ENCODE results near the gene CACNA2D1. TPM values are rescaled to one million over a fixed set of nuclear protein-coding genes. Genes with fewer than 3 reads are reported as not detected.

Gene CACNA2D1
- total RNA-seq, 1 experiment from 2014 or later: 0.27 TPM

- ChIA-PET CTCF (no interaction called here), RAD21 (ENCODE audit: low non-redundant PET in 1 of 2, low total read pairs in 2 of 2, uncharacterized antibody in 2 of 2, unreplicated experiment in 2 of 2) (no interaction called here), POLR2A (no interaction called here)
- no peaks in the 10 kb centered on the region for H3K9me2 ChIP-seq (ENCODE audit: insufficient read depth)
- BruUV-seq (replicated peaks): no TSS peak
- no peaks in the 10 kb centered on the region for H3K79me2 ChIP-seq (ENCODE audit: insufficient read depth, low read length)
- H3K36me3 ChIP-seq (ENCODE audit: control insufficient read depth in 1 of 2, insufficient read depth in 2 of 2, low read length in 2 of 2): no peaks in the 10 kb centered on the region
- H3K27ac ChIP-seq (ENCODE audit: low read depth, low read length): no peak overlapping the region
- H2AFZ ChIP-seq (ENCODE audit: low read depth, low read length, poor library complexity, severe bottlenecking): no peak overlapping the region
- no peak for DNase-seq (ENCODE audit: low read depth, low spot score)
- H3K9ac ChIP-seq (ENCODE audit: low read length): no peak overlapping the region
- H4K20me1 ChIP-seq (ENCODE audit: insufficient read depth): no peaks in the 10 kb centered on the region
- no peaks in the 10 kb centered on the region for H3K27me3 ChIP-seq (ENCODE audit: insufficient read depth, low read length)
- H3K9me3 ChIP-seq (ENCODE audit: control insufficient read depth in 1 of 2, insufficient read depth in 1 of 2, low read depth in 1 of 2, low read length in 2 of 2): no peaks in the 10 kb centered on the region
- ATAC-seq: no peak
- no peak overlapping the region for H3K4me3 ChIP-seq (replicated peaks in 1 of 2; ENCODE audit: low read depth in 1 of 2, low read length in 2 of 2)
- intact Hi-C loops (cut with micrococcal nuclease): no loop called here
- H3K4me1 ChIP-seq (ENCODE audit: control insufficient read depth in 1 of 2, insufficient read depth in 2 of 2, low read length in 2 of 2): no peaks in the 10 kb centered on the region
- H3K4me2 ChIP-seq (ENCODE audit: low read length): no peak overlapping the region
- TF ChIP-seq YY1 (IDR thresholded peaks at IDR 0.05; ENCODE audit: extremely low read depth, insufficient replicate concordance, low read depth, low read length) (no peak), EGR1 (IDR thresholded peaks at IDR 0.05; ENCODE audit: low read depth) (no peak), SP1 (IDR thresholded peaks at IDR 0.05; ENCODE audit: low read depth) (no peak), ATF3 (IDR thresholded peaks at IDR 0.05) (no peak), TCF7L2 (IDR thresholded peaks at IDR 0.05; ENCODE audit: borderline replicate concordance, extremely low read depth, insufficient read depth, insufficient read length) (no peak), SRF (IDR thresholded peaks at IDR 0.05; ENCODE audit: low read depth) (no peak), ELF1 (IDR thresholded peaks at IDR 0.05; ENCODE audit: borderline replicate concordance, low read depth) (no peak), MAX (IDR thresholded peaks at IDR 0.05) (no peak), FOSL1 (IDR thresholded peaks at IDR 0.05; ENCODE audit: low read depth) (no peak)
Observed at GRCh38 chr7:82430500-82431465, 12.8 kb downstream of the CACNA2D1 start.

- Histone ChIP-seq H3K9me2 (ENCODE audit: insufficient read depth) (no peaks in the 10 kb centered on the region), H3K27me3 (ENCODE audit: insufficient read depth, low read length) (no peaks in the 10 kb centered on the region), H3K9ac (ENCODE audit: low read length) (no peak overlapping the region), H2AFZ (ENCODE audit: low read depth, low read length, poor library complexity, severe bottlenecking) (no peak overlapping the region), H3K9me3 (ENCODE audit: control insufficient read depth in 1 of 2, insufficient read depth in 1 of 2, low read depth in 1 of 2, low read length in 2 of 2) (no peaks in the 10 kb centered on the region), H3K4me1 (ENCODE audit: control insufficient read depth in 1 of 2, insufficient read depth in 2 of 2, low read length in 2 of 2) (no peaks in the 10 kb centered on the region), H4K20me1 (ENCODE audit: insufficient read depth) (no peaks in the 10 kb centered on the region), H3K79me2 (ENCODE audit: insufficient read depth, low read length) (no peaks in the 10 kb centered on the region), H3K27ac (ENCODE audit: low read depth, low read length) (no peak overlapping the region), H3K36me3 (ENCODE audit: control insufficient read depth in 1 of 2, insufficient read depth in 2 of 2, low read length in 2 of 2) (no peaks in the 10 kb centered on the region), H3K4me2 (ENCODE audit: low read length) (no peak overlapping the region), H3K4me3 (replicated peaks in 1 of 2; ENCODE audit: low read depth in 1 of 2, low read length in 2 of 2) (no peak overlapping the region)
- ChIA-PET CTCF (no interaction called here), POLR2A (no interaction called here), RAD21 (ENCODE audit: low non-redundant PET in 1 of 2, low total read pairs in 2 of 2, uncharacterized antibody in 2 of 2, unreplicated experiment in 2 of 2) (no interaction called here)
- DNase-seq (ENCODE audit: low read depth, low spot score) (no peak), ATAC-seq (no peak)
- intact Hi-C loops (cut with micrococcal nuclease): no loop called here
- no TSS peak for BruUV-seq (replicated peaks)
- TF ChIP-seq ZBTB33 (IDR thresholded peaks at IDR 0.05; ENCODE audit: extremely low read depth, insufficient replicate concordance, low read length) (no peak), FOSL1 (IDR thresholded peaks at IDR 0.05; ENCODE audit: low read depth) (no peak), ZNF274 (IDR thresholded peaks at IDR 0.05; ENCODE audit: low read depth, low read length) (no peak), ELF1 (IDR thresholded peaks at IDR 0.05; ENCODE audit: borderline replicate concordance, low read depth) (no peak), POLR2AphosphoS5 (IDR thresholded peaks at IDR 0.05; ENCODE audit: low read depth, low read length) (no peak), CEBPB (IDR thresholded peaks at IDR 0.05; ENCODE audit: low read depth) (no peak), JUND (IDR thresholded peaks at IDR 0.05) (no peak), MAX (IDR thresholded peaks at IDR 0.05) (no peak), EGR1 (IDR thresholded peaks at IDR 0.05; ENCODE audit: low read depth) (no peak)
Observed at GRCh38 chr7:82429408-82429807, 14.2 kb downstream of the CACNA2D1 start.

Data from HCT116 (cell line).